ENCODE data around the gene TWF2. TPM values are rescaled to one million over a fixed set of nuclear protein-coding genes. Genes with fewer than 3 reads are reported as not detected.

The TWF2 gene
- total RNA-seq, 1 experiment from 2014 or later: 44.8 TPM

DNA sequence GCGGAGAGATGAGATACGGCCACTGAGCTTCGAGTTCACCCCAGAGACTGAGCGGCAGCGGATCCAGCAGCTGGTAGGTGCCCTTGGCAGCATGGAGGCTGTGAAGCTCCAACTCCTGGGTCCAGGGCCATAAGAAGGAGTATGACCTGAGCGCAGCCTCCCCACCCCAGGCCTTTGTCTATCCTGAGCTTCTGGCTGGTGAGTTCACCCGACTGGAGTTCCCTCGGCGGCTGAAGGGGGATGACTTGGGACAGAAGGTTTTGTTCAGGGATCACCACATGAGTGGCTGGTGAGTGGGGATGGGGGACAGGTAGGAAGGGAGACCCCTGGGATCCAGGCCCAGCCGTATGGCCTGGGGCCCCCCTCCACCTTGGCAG, 9.2 kb upstream of the TWF2 start:
- no peak overlapping the region for H2BK5ac ChIP-seq (ENCODE audit: insufficient read length, low read length)
- peaks cover 3% of the 10 kb centered on the region for H3K23me2 ChIP-seq (ENCODE audit: insufficient read length, low read depth, low read length, poor library complexity, severe bottlenecking)
- no peaks in the 10 kb centered on the region for H3K79me1 ChIP-seq (ENCODE audit: insufficient read depth, low read depth, low read length, poor library complexity, severe bottlenecking)
- H3K27ac ChIP-seq (ENCODE audit: insufficient read length, low read depth, low read length): no peak overlapping the region
- no peaks in the 10 kb centered on the region for H4K20me1 ChIP-seq (ENCODE audit: control insufficient read depth, insufficient read depth, insufficient read length)
- H3K9me3 Mint-ChIP-seq: peaks cover 0 to 4% of the 10 kb centered on the region in 2 experiments; a peak in 2 of 5 replicates
- peaks cover 14% of the 10 kb centered on the region; the same call in 1 of the 2 replicates for H3K27me3 ChIP-seq (ENCODE audit: insufficient read depth, low read length)
- no peak overlapping the region for H3K14ac ChIP-seq (ENCODE audit: insufficient read depth, low read length)
- H2BK20ac ChIP-seq (ENCODE audit: low read depth, low read length, poor library complexity, severe bottlenecking): no peak overlapping the region
- no peak overlapping the region for H3K4ac ChIP-seq (ENCODE audit: low read depth, low read length)
- peaks cover 0 to 10% of the 10 kb centered on the region in 2 experiments; a peak in 3 of 4 replicates for H3K4me1 Mint-ChIP-seq
- H3K27ac Mint-ChIP-seq: no peak overlapping the region
- no peak overlapping the region for H3K4me2 ChIP-seq (ENCODE audit: insufficient read depth, insufficient read length, low read length)
- H2AK5ac ChIP-seq (ENCODE audit: insufficient read length, low read length): no peak overlapping the region
- H3K9ac ChIP-seq (ENCODE audit: extremely low read depth, insufficient read length, low read length): no peak overlapping the region
- H3K23ac ChIP-seq (ENCODE audit: insufficient read length, low read depth, low read length): no peak overlapping the region
- H4K91ac ChIP-seq (ENCODE audit: insufficient read length, low read depth, low read length): no peak overlapping the region
- H3K27me3 Mint-ChIP-seq (ENCODE audit: low read depth): peaks cover 40% of the 10 kb centered on the region
- no peaks in the 10 kb centered on the region for H3K9me3 ChIP-seq (ENCODE audit: control insufficient read depth, low read depth, low read length)
- no peak overlapping the region for H4K5ac ChIP-seq (ENCODE audit: insufficient read length, low read depth, low read length)
- H2BK120ac ChIP-seq (ENCODE audit: low read depth, low read length, poor library complexity, severe bottlenecking): no peak overlapping the region
- DNase-seq: no peak
- H3K18ac ChIP-seq (ENCODE audit: insufficient read length, low read depth, low read length): no peak overlapping the region
- H4K8ac ChIP-seq (replicated peaks; ENCODE audit: insufficient read length, low read depth, low read length): no peak overlapping the region
- H3K56ac ChIP-seq (ENCODE audit: insufficient read length, low read depth, low read length): no peak overlapping the region
- no peak overlapping the region for H3K4me3 Mint-ChIP-seq
- WGBS (ENCODE audit: extremely low coverage, insufficient read length, low lambda C conversion rate): no CpG with 5 or more reads among the region's 10 CpGs
- TF ChIP-seq, protein P1, sequence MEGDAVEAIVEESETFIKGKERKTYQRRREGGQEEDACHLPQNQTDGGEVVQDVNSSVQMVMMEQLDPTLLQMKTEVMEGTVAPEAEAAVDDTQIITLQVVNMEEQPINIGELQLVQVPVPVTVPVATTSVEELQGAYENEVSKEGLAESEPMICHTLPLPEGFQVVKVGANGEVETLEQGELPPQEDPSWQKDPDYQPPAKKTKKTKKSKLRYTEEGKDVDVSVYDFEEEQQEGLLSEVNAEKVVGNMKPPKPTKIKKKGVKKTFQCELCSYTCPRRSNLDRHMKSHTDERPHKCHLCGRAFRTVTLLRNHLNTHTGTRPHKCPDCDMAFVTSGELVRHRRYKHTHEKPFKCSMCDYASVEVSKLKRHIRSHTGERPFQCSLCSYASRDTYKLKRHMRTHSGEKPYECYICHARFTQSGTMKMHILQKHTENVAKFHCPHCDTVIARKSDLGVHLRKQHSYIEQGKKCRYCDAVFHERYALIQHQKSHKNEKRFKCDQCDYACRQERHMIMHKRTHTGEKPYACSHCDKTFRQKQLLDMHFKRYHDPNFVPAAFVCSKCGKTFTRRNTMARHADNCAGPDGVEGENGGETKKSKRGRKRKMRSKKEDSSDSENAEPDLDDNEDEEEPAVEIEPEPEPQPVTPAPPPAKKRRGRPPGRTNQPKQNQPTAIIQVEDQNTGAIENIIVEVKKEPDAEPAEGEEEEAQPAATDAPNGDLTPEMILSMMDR (conservative IDR thresholded peaks at IDR 0.05): no peak
- peaks cover 5 to 47% (median 12%) of the 10 kb centered on the region in 3 experiments; a peak in 5 of 7 replicates for H3K36me3 Mint-ChIP-seq (ENCODE audit: insufficient read depth in 1 of 3, low read depth in 3 of 3)
- H3T11ph ChIP-seq (ENCODE audit: low read length): no peak overlapping the region
- no peak overlapping the region for H2BK12ac ChIP-seq (ENCODE audit: insufficient read length, low read depth, low read length)
- no peaks in the 10 kb centered on the region for H3K79me2 ChIP-seq (ENCODE audit: insufficient read depth, low read length)
- H2AFZ ChIP-seq (ENCODE audit: low read length): no peak overlapping the region
- H2BK15ac ChIP-seq (ENCODE audit: low read depth, low read length): no peak overlapping the region
- no peaks in the 10 kb centered on the region for H3K4me1 ChIP-seq (ENCODE audit: insufficient read depth, low read length)
